HTERT RPE-1 (cell line): ENCODE results near the gene CRTC3.
"Not testable (repeated sequence)": the region's sequence is repeated elsewhere in the genome, so short reads cannot be mapped to it uniquely, and the experiment has no call there.

Experiments
- in situ Hi-C: fragments of 300-500 bp; cut with MboI; formaldehyde crosslinking; loops from 4 replicates; pipeline ENCODE4 v1.14.3; 2020; ENCODE audit warnings: low sequenced_read_pairs

CRTC3 gene

GRCh38 chr15:90645873-90646575, 116.3 kb downstream of the CRTC3 start:
- in situ Hi-C loops, result no loop called here

- in situ Hi-C loops, result no loop called here
Observed at GRCh38 chr15:90646662-90647305, 117.1 kb downstream of the CRTC3 start.

GRCh38 chr15:90647326-90647725, 117.6 kb downstream of the CRTC3 start:
- in situ Hi-C loops, result no loop called here

GRCh38 chr15:90648137-90649070, 118.7 kb downstream of the CRTC3 start:
- in situ Hi-C loops, result no loop called here

DNA sequence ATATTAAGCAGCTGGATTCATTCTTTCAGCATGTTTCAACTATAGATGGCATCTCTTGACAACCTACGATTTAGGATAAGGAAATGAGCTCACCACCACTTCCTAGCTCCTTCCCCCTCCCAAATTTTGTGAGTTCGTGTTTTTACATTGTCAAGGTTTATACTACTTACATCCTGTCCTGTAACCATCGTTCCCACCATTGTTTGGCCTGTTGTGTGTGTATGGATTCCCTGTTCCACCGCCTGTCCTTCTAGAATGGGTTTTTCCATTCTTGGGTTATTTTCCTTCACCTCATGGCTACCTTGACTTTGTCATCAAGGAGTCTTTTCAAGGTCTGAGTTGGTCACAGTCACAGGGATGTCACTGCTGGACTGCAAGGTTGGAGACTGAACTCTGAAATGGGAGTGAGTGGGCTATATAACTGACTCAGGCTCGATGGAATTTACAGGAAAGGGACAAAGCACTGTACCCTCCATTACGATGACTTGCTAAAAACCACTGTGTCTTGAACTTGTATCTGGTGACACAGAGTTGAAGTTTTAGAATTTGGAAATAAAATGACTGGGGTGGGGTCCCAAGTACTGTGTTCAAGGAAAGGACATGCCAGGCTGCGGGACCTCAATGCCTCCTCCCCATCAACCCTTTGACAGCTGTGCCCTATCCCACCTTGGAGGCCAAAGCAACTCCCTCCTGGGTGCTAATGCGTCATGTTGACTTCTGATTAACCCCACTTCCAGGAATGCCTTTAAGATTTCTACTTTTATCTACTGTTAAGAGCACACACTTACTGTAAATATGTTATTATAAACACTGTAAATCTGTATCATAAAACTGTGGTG, 120.6 kb downstream of the CRTC3 start:
- in situ Hi-C loops, result no loop called here

DNA sequence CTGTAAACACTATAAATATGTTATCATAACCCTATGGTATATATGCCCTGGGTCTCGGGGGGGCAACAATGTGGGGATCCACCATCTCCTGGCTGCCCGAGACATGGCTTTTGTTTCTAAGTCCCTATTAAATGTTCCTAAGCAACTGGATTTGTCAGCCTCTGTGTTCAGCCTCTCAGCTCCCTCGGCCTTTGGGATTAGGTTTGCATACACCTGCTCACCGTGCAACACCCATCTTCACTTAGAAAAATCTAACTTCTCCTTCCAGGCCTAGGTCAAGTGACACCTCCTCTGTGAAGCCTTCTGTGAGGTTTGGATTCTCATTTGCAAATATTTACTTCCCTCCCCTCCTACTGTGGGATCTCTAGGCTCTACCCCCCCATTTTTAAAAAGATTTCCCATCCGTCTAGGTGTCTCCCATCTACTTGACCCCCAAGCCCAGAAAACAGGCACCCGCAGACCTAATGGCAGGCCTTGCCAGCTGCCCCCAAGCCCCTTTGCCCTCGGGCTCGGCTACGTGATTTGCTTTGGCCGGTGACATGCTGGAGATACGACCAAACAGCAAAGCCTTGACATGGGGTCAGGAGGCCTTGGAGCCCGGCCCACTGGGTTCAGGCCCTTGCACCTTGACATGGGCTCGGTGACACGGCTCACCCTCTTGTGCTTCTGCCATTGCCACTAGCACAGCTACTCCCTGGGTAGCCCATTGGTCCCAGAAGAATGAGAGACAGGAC, 121.4 kb downstream of the CRTC3 start:
- in situ Hi-C loops, result no loop called here

DNA sequence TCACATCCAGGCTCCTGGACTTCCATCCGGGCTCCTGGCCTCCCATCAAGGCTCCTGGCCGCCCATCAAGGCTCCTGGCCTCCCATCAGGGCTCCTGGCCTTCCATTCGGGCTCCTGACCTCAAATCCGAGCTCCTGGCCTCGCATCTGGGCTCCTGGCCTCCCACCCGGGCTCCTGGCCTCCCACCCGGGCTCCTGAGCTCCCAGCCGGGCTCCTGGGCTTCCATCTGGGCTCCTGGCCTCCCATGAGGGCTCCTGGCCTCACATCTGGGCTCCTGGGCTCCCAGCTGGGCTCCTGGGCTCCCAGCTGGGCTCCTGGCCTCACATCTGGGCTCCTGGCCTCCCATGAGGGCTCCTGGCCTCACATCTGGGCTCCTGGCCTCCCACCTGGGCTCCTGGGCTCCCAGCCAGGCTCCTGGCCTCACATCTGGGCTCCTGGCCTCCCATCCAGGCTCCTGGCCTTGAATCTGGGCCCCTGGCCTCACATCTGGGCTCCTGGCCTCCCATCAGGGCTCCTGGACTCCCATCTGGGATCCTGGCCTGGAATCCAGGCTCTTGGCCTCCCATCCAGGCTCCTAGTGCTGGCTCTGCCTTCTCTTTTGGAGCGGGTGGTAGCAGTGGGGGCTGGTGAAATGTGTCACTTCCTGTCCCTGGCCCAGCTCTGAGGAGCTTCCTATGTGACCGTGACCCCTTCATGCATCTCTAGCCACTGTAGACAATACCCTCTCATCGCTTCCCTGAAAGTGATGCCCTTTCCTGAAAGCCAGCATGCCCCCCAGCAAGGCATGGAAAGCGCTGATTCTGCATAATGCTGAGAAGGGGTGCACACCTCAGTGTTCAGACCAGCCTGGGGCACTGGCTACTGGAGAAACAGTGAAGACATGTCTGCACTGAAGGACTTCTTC, 124.8 kb downstream of the CRTC3 start:
- in situ Hi-C loops, result no loop called here

- in situ Hi-C loops, result not testable (repeated sequence)
Observed at GRCh38 chr15:90657520-90658172, 127.9 kb downstream of the CRTC3 start.

GRCh38 chr15:90659481-90659880, 129.8 kb downstream of the CRTC3 start:
- in situ Hi-C loops, result no loop called here

GRCh38 chr15:90660195-90660998, 130.7 kb downstream of the CRTC3 start:
- in situ Hi-C loops, result no loop called here

GRCh38 chr15:90660999-90661330, 131.2 kb downstream of the CRTC3 start:
- in situ Hi-C loops, result not testable (repeated sequence)

DNA sequence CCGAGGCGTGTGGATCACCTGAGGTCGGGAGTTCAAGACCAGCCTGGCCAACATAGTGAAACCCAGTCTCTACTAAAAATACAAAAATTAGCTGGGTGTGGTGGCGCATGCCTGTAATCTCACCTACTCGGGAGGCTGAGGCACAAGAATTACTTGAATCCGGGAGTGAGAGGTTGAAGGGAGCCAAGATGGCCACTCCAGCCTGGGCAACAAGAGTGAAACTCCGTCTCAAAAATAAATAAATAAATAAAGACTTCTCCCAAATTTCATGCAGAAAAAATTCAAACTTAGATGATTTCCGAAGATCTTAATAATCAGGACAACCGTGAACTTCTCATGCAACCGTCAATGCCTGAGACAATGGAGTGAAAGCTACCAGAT, 134.3 kb downstream of the CRTC3 start:
- in situ Hi-C loops, result not testable (repeated sequence)

- in situ Hi-C loops, result no loop called here
Observed at GRCh38 chr15:90664650-90665287, 135.0 kb downstream of the CRTC3 start.

- in situ Hi-C loops, result no loop called here
Observed at GRCh38 chr15:90665288-90666134, 135.8 kb downstream of the CRTC3 start.

GRCh38 chr15:90666135-90666909, 136.6 kb downstream of the CRTC3 start:
- in situ Hi-C loops, result no loop called here
